ENCODE data around the gene DAPK1. TPM values are rescaled to one million over a fixed set of nuclear protein-coding genes. Genes with fewer than 3 reads are reported as not detected.
A peak's percentile ranks its signal among the peaks of the same experiment; 100 is the strongest.

The DAPK1 gene
- total and polyA plus RNA-seq, 2 donors, result 28.1 to 35.5 TPM

DNA sequence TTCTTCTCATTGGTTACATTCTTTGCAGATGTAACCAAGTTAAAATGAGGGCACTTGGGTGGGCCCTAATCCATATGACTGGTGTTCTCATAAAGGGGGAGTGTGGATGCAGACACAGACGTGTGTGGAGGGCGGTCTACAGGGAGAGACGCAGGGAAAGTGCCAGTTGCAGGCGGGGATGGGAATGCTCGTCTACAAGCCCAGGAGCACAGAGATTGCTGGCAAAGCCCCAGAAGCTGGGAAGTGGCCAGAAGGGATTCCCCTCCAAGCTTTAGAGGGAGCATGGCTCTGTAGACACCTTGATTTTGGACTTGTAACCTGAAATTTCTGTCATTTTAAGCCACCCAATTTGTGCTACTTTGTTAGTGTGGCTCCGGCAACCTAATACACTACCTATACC, 131.4 kb downstream of the DAPK1 start:
- no peak for DNase-seq (ENCODE audit: low read depth in 6 of 9, low spot score in 9 of 9)
- 81% methylated on average over 6 of the region's 6 CpGs for WGBS
- Histone ChIP-seq H3K4me3 (ENCODE audit: low read length in 2 of 2) (no peak overlapping the region), H3K9me3 (ENCODE audit: control insufficient read depth in 2 of 2, insufficient read depth in 1 of 2, low read length in 1 of 2) (peaks cover under 1 to 8% of the 10 kb centered on the region in 2 donors), H3K27ac (ENCODE audit: low read depth in 1 of 2, low read length in 1 of 2) (no peak overlapping the region), H3K36me3 (ENCODE audit: control insufficient read depth in 2 of 2, insufficient read depth in 2 of 2, low read length in 1 of 2) (peaks cover 36 to 60% of the 10 kb centered on the region in 2 donors), H3K27me3 (ENCODE audit: control insufficient read depth in 2 of 2, insufficient read depth in 1 of 2, low read length in 1 of 2) (no peaks in the 10 kb centered on the region), H3K4me1 (ENCODE audit: control insufficient read depth in 2 of 2, insufficient read depth in 2 of 2, low read length in 2 of 2) (peaks cover 0 to 6% of the 10 kb centered on the region in 2 donors)

DNA sequence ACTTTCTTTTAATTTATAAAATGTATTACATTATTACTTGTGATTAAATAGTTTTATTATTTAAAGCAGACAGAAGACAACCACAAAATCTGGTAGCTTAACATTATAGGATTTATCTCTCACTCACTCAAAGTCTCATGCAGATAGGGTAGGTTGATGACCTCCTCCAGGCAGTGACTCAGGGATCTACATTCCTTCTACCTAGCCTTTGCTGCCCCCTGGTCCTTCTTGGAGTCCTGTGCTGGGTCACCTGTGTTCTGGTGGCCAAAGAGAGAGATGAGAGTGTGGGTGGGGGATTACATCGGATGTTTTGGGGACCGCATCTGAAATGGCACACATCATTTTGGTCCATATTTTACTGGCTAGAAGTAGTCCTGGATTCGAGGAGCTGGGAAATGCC, 132.6 kb downstream of the DAPK1 start:
- over 99% methylated on average over 3 of the region's 3 CpGs for WGBS
- Histone ChIP-seq H3K36me3 (ENCODE audit: control insufficient read depth in 2 of 2, insufficient read depth in 2 of 2, low read length in 1 of 2) (peaks cover 38 to 62% of the 10 kb centered on the region in 2 donors), H3K9me3 (ENCODE audit: control insufficient read depth in 2 of 2, insufficient read depth in 1 of 2, low read length in 1 of 2) (peaks cover 0 to 3% of the 10 kb centered on the region in 2 donors), H3K4me3 (ENCODE audit: low read length in 2 of 2) (no peak overlapping the region), H3K27me3 (ENCODE audit: control insufficient read depth in 2 of 2, insufficient read depth in 1 of 2, low read length in 1 of 2) (no peaks in the 10 kb centered on the region), H3K27ac (ENCODE audit: low read depth in 1 of 2, low read length in 1 of 2) (no peak overlapping the region), H3K4me1 (ENCODE audit: control insufficient read depth in 2 of 2, insufficient read depth in 2 of 2, low read length in 2 of 2) (peaks cover 0 to 8% of the 10 kb centered on the region in 2 donors)
- no peak for DNase-seq (ENCODE audit: low read depth in 6 of 9, low spot score in 9 of 9)

DNA sequence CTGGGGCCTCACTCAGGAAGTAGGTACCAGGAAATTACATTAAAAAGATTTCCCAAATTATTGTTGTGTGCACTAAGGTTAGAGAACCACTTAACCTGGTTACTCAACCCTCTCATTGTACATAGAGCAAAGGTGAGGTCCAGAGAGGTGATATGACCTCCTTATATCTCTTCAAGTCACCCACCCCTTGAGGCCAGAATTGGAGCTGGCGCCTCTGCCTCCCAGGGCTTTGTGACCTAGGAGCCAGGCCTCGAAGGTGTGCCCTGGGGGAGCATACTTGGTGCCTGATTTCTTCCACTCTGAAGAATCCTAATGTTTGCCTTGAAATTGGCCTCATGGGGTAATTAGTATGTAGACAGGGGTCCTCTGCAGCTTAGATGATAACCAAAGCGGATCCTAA, 133.2 kb downstream of the DAPK1 start:
- Histone ChIP-seq H3K4me1 (ENCODE audit: control insufficient read depth in 2 of 2, insufficient read depth in 2 of 2, low read length in 2 of 2) (peaks cover 0 to 13% of the 10 kb centered on the region in 2 donors), H3K27ac (ENCODE audit: low read depth in 1 of 2, low read length in 1 of 2) (no peak overlapping the region), H3K9me3 (ENCODE audit: control insufficient read depth in 2 of 2, insufficient read depth in 1 of 2, low read length in 1 of 2) (peaks cover 0 to 3% of the 10 kb centered on the region in 2 donors), H3K36me3 (ENCODE audit: control insufficient read depth in 2 of 2, insufficient read depth in 2 of 2, low read length in 1 of 2) (peaks cover 42 to 60% of the 10 kb centered on the region in 2 donors), H3K4me3 (ENCODE audit: low read length in 2 of 2) (no peak overlapping the region), H3K27me3 (ENCODE audit: control insufficient read depth in 2 of 2, insufficient read depth in 1 of 2, low read length in 1 of 2) (no peaks in the 10 kb centered on the region)
- over 99% methylated on average over 3 of the region's 3 CpGs for WGBS
- DNase-seq (ENCODE audit: low read depth in 6 of 9, low spot score in 9 of 9), result no peak

DNA sequence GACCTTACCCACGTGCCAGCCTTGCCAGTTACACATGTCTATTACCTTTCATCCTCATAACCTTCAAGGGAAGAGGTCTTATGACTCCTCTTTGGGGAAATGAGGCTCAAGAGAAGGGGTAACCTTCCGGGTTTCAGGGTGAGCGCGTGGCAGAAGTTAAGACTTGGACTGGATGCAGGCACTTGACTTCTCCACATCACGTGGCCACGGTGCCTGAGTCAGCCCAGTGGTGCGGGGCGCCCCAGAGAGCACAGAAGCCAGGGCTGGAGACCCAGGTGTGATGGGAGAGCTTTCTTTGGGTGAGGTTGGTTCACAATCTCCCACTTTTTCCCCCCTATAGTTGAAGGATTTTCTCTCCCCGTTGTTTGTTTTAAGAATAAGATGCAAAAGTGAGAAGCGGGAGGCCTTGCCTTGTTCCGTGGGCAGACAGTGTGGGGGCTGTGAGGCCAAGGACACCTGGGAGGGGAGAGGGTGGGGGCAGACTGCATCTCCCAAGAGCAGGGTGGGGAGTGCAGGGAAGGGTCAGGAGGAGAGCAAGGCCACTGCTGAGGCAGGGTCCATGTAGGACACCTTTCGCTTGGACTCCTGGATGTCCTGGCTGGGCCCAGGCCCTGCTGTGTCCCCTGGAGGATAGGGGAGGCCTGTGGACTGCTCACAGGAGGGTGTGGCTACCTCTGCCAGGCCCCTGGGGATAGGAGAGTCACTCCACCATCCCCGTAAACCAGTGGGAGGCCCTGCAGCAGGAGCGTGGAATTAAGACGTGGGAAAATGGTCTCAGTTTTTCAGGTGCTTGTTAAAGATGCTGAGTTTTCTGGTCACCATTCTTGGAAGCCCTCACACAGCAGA, 138.2 kb downstream of the DAPK1 start:
- H3K27ac ChIP-seq (ENCODE audit: low read depth in 1 of 2, low read length in 1 of 2), result peak overlapping the region in 1 of 2 donors; percentile 13
- H3K36me3 ChIP-seq (ENCODE audit: control insufficient read depth in 2 of 2, insufficient read depth in 2 of 2, low read length in 1 of 2), result peaks cover 43 to 59% of the 10 kb centered on the region in 2 donors

DNA sequence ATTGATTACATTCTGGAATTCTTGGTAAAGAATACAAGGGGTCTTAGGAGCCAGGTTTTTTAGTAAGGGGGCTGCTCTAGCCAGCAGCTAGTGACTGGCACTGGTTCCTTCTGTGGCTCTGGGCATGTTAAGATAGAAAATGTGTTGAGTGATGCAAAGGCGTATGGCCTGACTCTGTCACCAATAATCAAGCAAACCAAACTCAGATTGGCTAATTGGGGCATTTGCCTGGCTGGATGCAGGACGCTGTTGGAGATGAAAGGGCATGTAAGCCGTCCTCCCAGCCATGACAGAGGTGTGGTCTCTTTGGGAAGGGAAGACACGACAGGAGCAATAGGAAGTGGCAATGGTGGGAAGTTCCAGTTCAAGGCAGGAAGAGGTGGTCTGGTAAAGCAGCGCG, 140.6 kb downstream of the DAPK1 start:
- Histone ChIP-seq H3K9me3 (ENCODE audit: control insufficient read depth in 2 of 2, insufficient read depth in 1 of 2, low read length in 1 of 2) (no peaks in the 10 kb centered on the region), H3K36me3 (ENCODE audit: control insufficient read depth in 2 of 2, insufficient read depth in 2 of 2, low read length in 1 of 2) (peaks cover 55 to 75% of the 10 kb centered on the region in 2 donors), H3K4me1 (ENCODE audit: control insufficient read depth in 2 of 2, insufficient read depth in 2 of 2, low read length in 2 of 2) (peaks cover 2 to 46% of the 10 kb centered on the region in 2 donors), H3K27me3 (ENCODE audit: control insufficient read depth in 2 of 2, insufficient read depth in 1 of 2, low read length in 1 of 2) (no peaks in the 10 kb centered on the region), H3K4me3 (ENCODE audit: low read length in 2 of 2) (no peak overlapping the region), H3K27ac (ENCODE audit: low read depth in 1 of 2, low read length in 1 of 2) (peak overlapping the region in 1 of 2 donors; percentile 78)
- DNase-seq (ENCODE audit: low read depth in 6 of 9, low spot score in 9 of 9), result no peak
- 91% methylated on average over 6 of the region's 6 CpGs for WGBS

More for the DNA sequence above, 138.2 kb downstream of the DAPK1 start:
- DNase-seq (ENCODE audit: low read depth in 6 of 9, low spot score in 9 of 9), result no peak
- Histone ChIP-seq H3K4me3 (ENCODE audit: low read length in 2 of 2) (no peak overlapping the region), H3K27me3 (ENCODE audit: control insufficient read depth in 2 of 2, insufficient read depth in 1 of 2, low read length in 1 of 2) (no peaks in the 10 kb centered on the region), H3K9me3 (ENCODE audit: control insufficient read depth in 2 of 2, insufficient read depth in 1 of 2, low read length in 1 of 2) (no peaks in the 10 kb centered on the region), H3K4me1 (ENCODE audit: control insufficient read depth in 2 of 2, insufficient read depth in 2 of 2, low read length in 2 of 2) (peaks cover 0 to 29% of the 10 kb centered on the region in 2 donors)
- WGBS, result 97% methylated on average over 15 of the region's 15 CpGs

DNA sequence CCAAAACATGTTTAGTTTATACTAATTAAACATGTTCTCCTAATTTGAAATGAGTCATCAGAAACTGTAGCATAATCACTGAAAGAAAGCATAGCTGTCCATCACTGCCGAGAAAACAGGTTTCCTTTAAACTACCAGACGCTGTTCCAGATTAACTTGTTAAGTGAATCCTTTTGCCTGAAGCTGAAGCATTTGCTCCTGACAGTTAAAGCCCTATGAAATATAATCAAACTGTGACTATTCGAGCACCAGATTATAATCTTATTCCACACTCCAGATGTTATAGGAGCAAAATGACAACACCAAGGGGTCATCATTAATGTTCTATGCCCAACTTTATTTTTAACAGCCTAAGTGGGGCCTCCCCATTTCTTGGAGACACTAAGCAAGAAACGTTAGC, 142.3 kb downstream of the DAPK1 start:
- peaks cover 2 to 46% of the 10 kb centered on the region in 2 donors for H3K4me1 ChIP-seq (ENCODE audit: control insufficient read depth in 2 of 2, insufficient read depth in 2 of 2, low read length in 2 of 2)

DNA sequence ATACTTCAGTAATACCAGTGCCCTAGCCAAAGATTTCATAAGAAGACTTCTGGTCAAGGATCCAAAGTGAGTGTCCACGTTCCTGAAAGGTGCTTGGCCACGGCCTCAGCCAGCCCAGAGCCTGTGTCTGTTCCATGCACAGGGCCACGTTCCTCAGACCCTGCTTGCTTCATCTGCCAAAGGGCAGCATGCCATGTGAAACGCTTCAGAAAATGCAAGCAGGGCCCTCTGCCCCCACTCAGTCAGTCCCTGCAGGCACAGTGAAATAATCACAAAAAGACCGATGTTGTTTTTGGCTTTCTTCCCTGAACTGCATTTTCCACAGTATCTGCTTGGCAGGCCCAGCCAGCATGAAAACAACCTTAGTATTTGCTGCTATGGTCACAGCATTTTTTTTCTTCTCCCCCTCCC, 142.7 kb downstream of the DAPK1 start:
- 96% methylated on average over 5 of the region's 5 CpGs for WGBS
- H3K36me3 ChIP-seq (ENCODE audit: control insufficient read depth in 2 of 2, insufficient read depth in 2 of 2, low read length in 1 of 2), result peaks cover 43 to 69% of the 10 kb centered on the region in 2 donors
- H3K27me3 ChIP-seq (ENCODE audit: control insufficient read depth in 2 of 2, insufficient read depth in 1 of 2, low read length in 1 of 2), result no peaks in the 10 kb centered on the region
- H3K9me3 ChIP-seq (ENCODE audit: control insufficient read depth in 2 of 2, insufficient read depth in 1 of 2, low read length in 1 of 2), result no peaks in the 10 kb centered on the region
- peak in 1 of 9 donors; percentile 30 for DNase-seq (ENCODE audit: low read depth in 6 of 9, low spot score in 9 of 9)
- peaks cover 2 to 43% of the 10 kb centered on the region in 2 donors for H3K4me1 ChIP-seq (ENCODE audit: control insufficient read depth in 2 of 2, insufficient read depth in 2 of 2, low read length in 2 of 2)
- H3K4me3 ChIP-seq (ENCODE audit: low read length in 2 of 2), result no peak overlapping the region
- peak overlapping the region in 1 of 2 donors; percentile 50 for H3K27ac ChIP-seq (ENCODE audit: low read depth in 1 of 2, low read length in 1 of 2)

More for the DNA sequence above, 142.3 kb downstream of the DAPK1 start:
- peak overlapping the region in 1 of 2 donors; percentile 50 for H3K27ac ChIP-seq (ENCODE audit: low read depth in 1 of 2, low read length in 1 of 2)
- DNase-seq (ENCODE audit: low read depth in 6 of 9, low spot score in 9 of 9), result no peak
- no peaks in the 10 kb centered on the region for H3K27me3 ChIP-seq (ENCODE audit: control insufficient read depth in 2 of 2, insufficient read depth in 1 of 2, low read length in 1 of 2)
- no peak overlapping the region for H3K4me3 ChIP-seq (ENCODE audit: low read length in 2 of 2)
- no peaks in the 10 kb centered on the region for H3K9me3 ChIP-seq (ENCODE audit: control insufficient read depth in 2 of 2, insufficient read depth in 1 of 2, low read length in 1 of 2)
- WGBS, result 93% methylated on average over 4 of the region's 4 CpGs
- H3K36me3 ChIP-seq (ENCODE audit: control insufficient read depth in 2 of 2, insufficient read depth in 2 of 2, low read length in 1 of 2), result peaks cover 47 to 73% of the 10 kb centered on the region in 2 donors

DNA sequence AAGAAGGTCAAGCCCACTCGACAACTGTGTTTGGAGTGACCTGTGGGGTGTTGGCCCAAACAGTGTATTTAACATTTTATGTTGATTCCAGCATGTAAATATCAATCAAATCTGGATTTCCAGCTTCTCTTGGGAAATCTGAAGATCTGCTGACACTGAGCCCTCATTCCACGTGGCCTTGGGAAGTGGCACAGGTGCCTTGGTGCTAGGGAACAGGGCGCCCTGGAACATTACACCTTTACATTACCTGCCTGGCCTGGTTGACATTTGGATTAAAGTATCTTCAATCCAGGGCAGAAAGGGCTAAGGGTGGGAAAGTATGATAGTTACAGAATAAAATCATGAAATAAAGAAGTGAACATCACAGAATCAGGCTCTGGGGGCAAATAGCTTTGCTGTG, 143.4 kb downstream of the DAPK1 start:
- Histone ChIP-seq H3K27me3 (ENCODE audit: control insufficient read depth in 2 of 2, insufficient read depth in 1 of 2, low read length in 1 of 2) (no peaks in the 10 kb centered on the region), H3K9me3 (ENCODE audit: control insufficient read depth in 2 of 2, insufficient read depth in 1 of 2, low read length in 1 of 2) (no peaks in the 10 kb centered on the region), H3K27ac (ENCODE audit: low read depth in 1 of 2, low read length in 1 of 2) (peak overlapping the region in 1 of 2 donors; percentile 48), H3K4me3 (ENCODE audit: low read length in 2 of 2) (no peak overlapping the region), H3K4me1 (ENCODE audit: control insufficient read depth in 2 of 2, insufficient read depth in 2 of 2, low read length in 2 of 2) (peaks cover 2 to 38% of the 10 kb centered on the region in 2 donors), H3K36me3 (ENCODE audit: control insufficient read depth in 2 of 2, insufficient read depth in 2 of 2, low read length in 1 of 2) (peaks cover 42 to 75% of the 10 kb centered on the region in 2 donors)
- DNase-seq (ENCODE audit: low read depth in 6 of 9, low spot score in 9 of 9), result no peak
- 94% methylated on average over 3 of the region's 3 CpGs for WGBS

DNA sequence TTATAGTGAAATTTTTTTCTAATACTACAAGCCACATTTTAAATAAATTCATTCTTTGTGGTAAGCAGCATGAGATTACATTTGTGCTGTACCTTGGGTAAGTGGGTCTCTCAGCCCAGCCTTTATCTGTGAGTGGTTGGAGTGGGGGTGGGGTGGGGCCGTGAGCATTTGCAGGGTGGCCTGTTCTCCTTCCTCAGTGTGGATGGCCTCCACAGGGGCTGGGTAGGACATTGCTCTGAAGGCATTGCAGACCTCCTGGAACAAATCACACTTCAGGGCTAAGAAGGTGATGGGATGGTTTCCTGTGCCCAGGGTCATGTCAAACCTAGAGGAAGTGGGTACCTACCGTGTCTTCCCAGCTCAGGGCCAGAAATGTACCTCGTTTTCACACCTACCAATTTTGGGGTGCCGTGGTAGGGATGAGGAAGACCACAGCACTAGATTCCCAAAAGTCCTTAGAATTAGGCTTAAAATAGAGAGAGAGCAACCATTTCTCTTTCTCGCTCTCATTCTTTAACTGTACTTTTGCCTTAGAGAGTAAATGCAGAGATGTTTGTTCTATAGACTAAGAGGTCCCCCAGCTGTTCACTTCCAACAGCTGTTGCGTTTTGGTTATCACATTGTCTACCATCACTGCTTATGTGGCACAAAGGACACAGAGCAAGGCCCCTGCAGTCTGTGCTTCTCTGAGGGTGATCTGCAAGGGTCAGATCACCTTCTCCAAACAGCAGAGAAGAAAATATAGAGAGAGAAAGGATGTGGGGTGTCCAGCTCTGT, 144.9 kb downstream of the DAPK1 start:
- Histone ChIP-seq H3K36me3 (ENCODE audit: control insufficient read depth in 2 of 2, insufficient read depth in 2 of 2, low read length in 1 of 2) (peaks cover 48 to 87% of the 10 kb centered on the region in 2 donors), H3K4me1 (ENCODE audit: control insufficient read depth in 2 of 2, insufficient read depth in 2 of 2, low read length in 2 of 2) (peaks cover 2 to 36% of the 10 kb centered on the region in 2 donors), H3K27ac (ENCODE audit: low read depth in 1 of 2, low read length in 1 of 2) (peak overlapping the region in 1 of 2 donors; percentile 34), H3K27me3 (ENCODE audit: control insufficient read depth in 2 of 2, insufficient read depth in 1 of 2, low read length in 1 of 2) (no peaks in the 10 kb centered on the region), H3K4me3 (ENCODE audit: low read length in 2 of 2) (no peak overlapping the region), H3K9me3 (ENCODE audit: control insufficient read depth in 2 of 2, insufficient read depth in 1 of 2, low read length in 1 of 2) (no peaks in the 10 kb centered on the region)
- DNase-seq (ENCODE audit: low read depth in 6 of 9, low spot score in 9 of 9), result peak in 6 of 9 donors; percentile 19 to 70 (median 32)
- WGBS, result 58% methylated on average over 6 of the region's 6 CpGs

Data from thymus (tissue), 11 donors.